Left kidney (tissue), 8 donors: ENCODE data around the gene UPK3BL2. TPM values are rescaled to one million over a fixed set of nuclear protein-coding genes. Genes with fewer than 3 reads are reported as not detected.
A peak's percentile ranks its signal among the peaks of the same experiment; 100 is the strongest.
"Not testable (repeated sequence)": the region's sequence is repeated elsewhere in the genome, so short reads cannot be mapped to it uniquely, and the experiment has no call there.

Experiments
- DNase-seq: peaks from one replicate; pipeline ENCODE4 v3.0.0-alpha.2; 2013
- long read RNA-seq, 8 donors: transcript quantifications; one replicate each; lab custom pipeline, GENCODE V29; 2026
- polyA plus RNA-seq: library from polyadenylated mRNA; unstranded; fragments of 120-200 nt; gene quantifications from one replicate; pipeline ENCODE4 v1.2.1, GENCODE V29; 2013; ENCODE audit not compliant: insufficient read length

Gene UPK3BL2
- polyA plus RNA-seq, result 18.5 TPM
- long read RNA-seq, donor 1, partial matches to known transcripts, result 0 of 1 reads
- long read RNA-seq, donor 1, other reads (novel, unspliced or antisense), result 0 of 1 reads
- long read RNA-seq, donor 2, partial matches to known transcripts, result 0 of 1 reads
- long read RNA-seq, donor 2, other reads (novel, unspliced or antisense), result 0 of 1 reads
- long read RNA-seq, donor 3, result 0 reads
- long read RNA-seq, donor 4, result 0 reads
- long read RNA-seq, donor 5, partial matches to known transcripts, result 0 of 3 reads
- long read RNA-seq, donor 5, other reads (novel, unspliced or antisense), result 0 of 3 reads
- long read RNA-seq, donor 6, result 0 reads
- long read RNA-seq, donor 7, transcript AC093668.3-201 (6 exons, 1,005 nt), result major isoform, 5 of 5 reads
- long read RNA-seq, donor 7, partial matches to known transcripts, result 0 of 5 reads
- long read RNA-seq, donor 7, other reads (novel, unspliced or antisense), result 0 of 5 reads
- long read RNA-seq, donor 8, partial matches to known transcripts, result 0 of 3 reads
- long read RNA-seq, donor 8, other reads (novel, unspliced or antisense), result 0 of 3 reads

DNA sequence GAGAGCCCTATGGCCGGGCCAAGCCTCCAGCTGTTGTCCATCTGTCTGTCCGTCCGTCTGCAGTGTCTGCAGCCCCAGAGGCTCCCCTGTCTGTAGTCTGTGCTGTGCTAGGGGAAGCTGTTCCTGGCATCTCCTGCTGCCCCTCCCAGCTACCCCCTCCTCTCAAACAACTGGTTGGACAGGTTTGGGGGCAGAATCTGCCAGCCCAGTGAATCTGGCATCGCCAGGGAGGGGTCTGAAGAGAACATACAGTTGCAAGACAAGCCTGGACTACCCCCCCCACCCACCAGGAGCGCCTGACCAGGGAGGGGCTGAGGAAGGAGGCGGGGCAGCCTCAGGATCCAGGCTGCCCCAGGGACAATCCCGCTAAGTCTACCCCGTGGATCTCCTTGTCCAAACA lies at the start of gene UPK3BL2:
Gene UPK3BL2 (minus strand): TSS at position 101 of the 400 bp plus-strand sequence. CDS start 60 bp downstream, at position 41.
- DNase-seq, result not testable (repeated sequence)

- DNase-seq, result not testable (repeated sequence)
Observed at GRCh38 chr7:102592477-102593019, 49.1 kb upstream of the UPK3BL2 start.

- not testable (repeated sequence) for DNase-seq
Observed at GRCh38 chr7:102589857-102590256, 46.4 kb upstream of the UPK3BL2 start.

- not testable (repeated sequence) for DNase-seq
Observed at GRCh38 chr7:102583495-102583894, 40.0 kb upstream of the UPK3BL2 start.

- DNase-seq, result not testable (repeated sequence)
Observed at GRCh38 chr7:102581722-102582121, 38.2 kb upstream of the UPK3BL2 start.

- not testable (repeated sequence) for DNase-seq
Observed at GRCh38 chr7:102578486-102578885, 35.0 kb upstream of the UPK3BL2 start.

GRCh38 chr7:102577315-102578240 lies 34.1 kb upstream of the UPK3BL2 start:
- DNase-seq, result not testable (repeated sequence)

- not testable (repeated sequence) for DNase-seq
Observed at GRCh38 chr7:102576363-102576762, 32.9 kb upstream of the UPK3BL2 start.

- not testable (repeated sequence) for DNase-seq
Observed at GRCh38 chr7:102574607-102575006, 31.1 kb upstream of the UPK3BL2 start.

DNA sequence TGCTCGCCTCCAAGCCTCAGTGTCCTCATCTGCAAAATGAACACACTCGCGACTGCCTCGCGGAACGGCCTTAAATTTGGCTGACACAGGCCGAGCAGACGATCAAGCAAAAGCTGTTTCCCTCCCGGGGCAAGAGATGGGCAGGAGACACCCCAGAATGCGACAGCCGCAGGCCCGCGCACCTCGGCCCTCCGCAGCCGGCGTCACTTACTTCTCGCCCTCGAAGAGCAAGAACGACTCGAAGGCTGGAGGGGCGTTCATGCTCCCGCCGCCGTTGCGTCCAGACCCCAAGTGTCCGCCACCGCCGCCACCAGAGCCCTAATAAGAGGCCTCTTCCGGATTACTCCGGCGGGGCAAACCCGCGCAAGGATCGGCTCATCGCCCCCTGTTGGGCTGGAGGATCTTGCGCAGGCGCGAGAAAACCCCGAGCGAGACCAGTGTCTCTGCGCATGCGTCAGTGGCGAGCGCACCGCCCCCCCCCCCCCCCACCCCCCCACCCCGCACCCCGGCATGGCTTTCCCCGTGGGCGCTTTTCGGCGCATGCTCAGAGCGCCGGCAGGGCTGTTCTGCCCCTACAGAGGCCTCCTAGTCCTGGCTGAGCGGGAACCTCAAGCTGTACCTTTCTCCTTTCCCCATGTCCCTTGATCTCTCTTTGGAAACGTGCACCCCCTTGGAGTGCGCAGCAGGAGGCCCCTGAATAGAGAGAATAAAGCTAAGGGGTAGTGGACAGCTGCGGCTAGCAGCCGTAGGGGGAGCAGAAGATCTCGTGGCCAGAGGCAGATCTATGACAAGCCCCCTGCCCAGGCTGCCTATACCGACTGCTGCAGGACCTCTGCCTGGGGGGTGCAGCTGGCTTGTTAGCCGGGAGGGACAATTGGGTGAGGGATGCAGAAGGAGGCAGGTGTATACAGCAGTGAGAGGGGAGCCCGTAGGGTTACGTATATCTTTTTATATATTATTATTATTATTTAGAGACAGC lies 29.1 kb upstream of the UPK3BL2 start, which contains the start of gene POLR2J3:
Gene POLR2J3 (minus strand): TSS at position 323 of the 979 bp plus-strand sequence. CDS start 62 bp downstream, at position 261.
- DNase-seq, result peak; percentile 89

- DNase-seq, result not testable (repeated sequence)
Observed at GRCh38 chr7:102568620-102569019, 25.1 kb upstream of the UPK3BL2 start.

- not testable (repeated sequence) for DNase-seq
Observed at GRCh38 chr7:102550808-102551422, 7.4 kb upstream of the UPK3BL2 start, which contains the start of gene SPDYE2. SPDYE2 (plus strand) TSS chr7:102551226; CDS start chr7:102553256, 2,030 bp downstream.

- not testable (repeated sequence) for DNase-seq
Observed at GRCh38 chr7:102546353-102546752, 2.9 kb upstream of the UPK3BL2 start.

DNA sequence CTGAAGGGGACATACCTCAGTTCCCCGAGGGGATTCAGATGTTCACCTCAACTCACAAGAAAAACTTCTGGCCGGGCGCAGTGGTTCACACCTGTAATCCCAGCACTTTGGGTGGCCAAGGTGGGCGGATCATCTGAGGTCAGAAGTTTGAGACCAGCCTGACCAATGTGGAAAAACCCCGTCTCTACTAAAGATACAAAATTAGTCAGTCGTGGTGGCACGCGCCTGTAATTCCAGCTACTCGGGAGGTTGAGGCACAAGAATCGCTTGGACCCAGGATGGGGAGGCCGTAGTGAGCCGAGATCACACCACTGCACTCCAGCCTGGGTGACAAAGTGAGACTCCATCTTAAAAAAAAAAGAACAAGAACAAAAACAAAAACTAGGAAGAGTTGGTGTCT lies 1.8 kb upstream of the UPK3BL2 start:
- DNase-seq, result not testable (repeated sequence)

DNA sequence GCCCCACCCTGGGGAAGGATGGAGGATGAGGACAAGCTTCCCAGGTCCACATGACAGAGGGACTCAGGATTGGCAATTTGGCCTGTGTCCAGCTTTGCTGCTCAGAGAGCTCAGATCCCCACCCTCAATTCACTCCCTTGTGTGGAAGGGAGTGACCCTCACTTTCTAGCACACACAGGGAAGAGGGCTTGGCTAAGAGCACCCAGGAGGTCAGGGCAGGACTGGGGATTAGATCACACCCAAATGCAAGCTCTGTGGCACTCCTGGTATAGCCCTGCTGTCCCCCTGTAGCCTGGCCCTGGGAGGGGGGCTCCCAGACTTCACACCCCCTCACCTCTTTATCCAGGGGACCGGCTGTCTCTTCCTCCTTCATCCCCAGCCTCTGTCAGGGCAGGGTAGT lies 876 bp upstream of the UPK3BL2 start:
- not testable (repeated sequence) for DNase-seq

DNA sequence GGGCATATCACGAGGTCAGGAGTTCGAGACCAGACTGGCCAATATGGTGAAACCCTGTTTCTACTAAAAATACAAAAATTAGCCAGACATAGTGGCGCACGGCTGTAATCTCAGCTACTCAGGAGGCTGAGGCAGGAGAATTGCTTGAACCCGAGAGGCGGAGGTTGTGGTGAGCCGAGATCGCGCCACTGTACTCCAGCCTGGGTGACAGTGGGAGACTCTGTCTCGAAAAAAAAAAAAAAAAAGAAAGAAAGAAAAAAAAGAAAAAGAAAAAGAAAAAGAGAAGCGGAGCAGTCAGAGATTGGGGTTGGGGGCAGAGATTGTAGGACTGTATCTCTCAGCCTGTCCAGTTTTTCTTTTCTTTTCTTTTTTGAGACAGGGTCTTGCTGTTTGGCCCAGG lies 725 bp downstream of the UPK3BL2 start:
- not testable (repeated sequence) for DNase-seq

- not testable (repeated sequence) for DNase-seq
Observed at GRCh38 chr7:102542083-102542482, 1.4 kb downstream of the UPK3BL2 start.

DNA sequence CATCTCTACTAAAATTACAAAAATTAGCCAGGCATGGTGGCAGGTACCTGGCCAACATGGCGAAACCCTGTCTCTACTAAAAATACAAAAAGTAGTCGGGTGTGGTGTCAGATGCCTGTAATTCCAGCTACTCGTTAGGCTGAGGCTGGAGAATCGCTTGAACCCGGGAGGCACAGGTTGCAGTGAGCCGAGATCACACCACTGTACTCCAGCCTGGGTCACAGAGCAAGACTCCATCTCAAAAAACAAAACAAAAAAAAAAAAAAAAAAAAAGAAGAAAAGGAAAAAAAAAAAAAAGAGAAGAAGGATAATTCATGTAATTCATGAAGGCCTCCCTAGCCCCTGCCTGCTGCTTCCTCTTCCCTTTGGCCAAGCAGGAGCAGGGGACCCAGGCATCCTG lies 2.9 kb downstream of the UPK3BL2 start:
- DNase-seq, result not testable (repeated sequence)

DNA sequence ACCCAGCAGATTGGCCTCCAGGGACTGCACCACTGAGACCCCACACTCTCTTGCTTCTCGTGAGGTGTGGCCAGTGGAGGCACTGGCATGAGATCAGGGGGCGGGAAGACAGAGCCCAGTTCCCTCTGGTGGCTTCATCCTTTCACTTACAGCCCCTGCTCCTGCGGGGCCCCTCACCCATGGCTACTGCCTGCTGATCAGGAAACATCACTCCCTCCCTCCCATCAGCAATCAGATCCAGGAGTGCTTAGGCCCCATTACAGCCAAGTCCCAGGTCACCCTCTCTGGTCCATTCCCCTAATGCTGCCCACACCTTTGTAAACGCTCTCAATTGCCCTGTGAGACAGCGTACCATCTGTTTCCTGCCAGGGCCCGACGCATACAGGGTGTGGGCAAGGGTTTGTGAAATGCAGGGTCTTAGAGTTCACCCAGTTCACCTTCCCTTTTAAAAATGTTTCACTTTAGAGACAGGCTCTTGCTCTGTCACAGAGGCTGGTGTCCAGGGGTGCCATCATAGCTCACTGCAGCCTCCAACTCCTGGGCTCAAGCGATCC lies 8.4 kb downstream of the UPK3BL2 start:
- not testable (repeated sequence) for DNase-seq
